Measurements from ENCODE around the gene S100A5. TPM values are rescaled to one million over a fixed set of nuclear protein-coding genes. Genes with fewer than 3 reads are reported as not detected.

Gene S100A5
- total and polyA plus RNA-seq, 2 experiments from 2014 or later = 0.41 TPM; not detected in 1

DNA sequence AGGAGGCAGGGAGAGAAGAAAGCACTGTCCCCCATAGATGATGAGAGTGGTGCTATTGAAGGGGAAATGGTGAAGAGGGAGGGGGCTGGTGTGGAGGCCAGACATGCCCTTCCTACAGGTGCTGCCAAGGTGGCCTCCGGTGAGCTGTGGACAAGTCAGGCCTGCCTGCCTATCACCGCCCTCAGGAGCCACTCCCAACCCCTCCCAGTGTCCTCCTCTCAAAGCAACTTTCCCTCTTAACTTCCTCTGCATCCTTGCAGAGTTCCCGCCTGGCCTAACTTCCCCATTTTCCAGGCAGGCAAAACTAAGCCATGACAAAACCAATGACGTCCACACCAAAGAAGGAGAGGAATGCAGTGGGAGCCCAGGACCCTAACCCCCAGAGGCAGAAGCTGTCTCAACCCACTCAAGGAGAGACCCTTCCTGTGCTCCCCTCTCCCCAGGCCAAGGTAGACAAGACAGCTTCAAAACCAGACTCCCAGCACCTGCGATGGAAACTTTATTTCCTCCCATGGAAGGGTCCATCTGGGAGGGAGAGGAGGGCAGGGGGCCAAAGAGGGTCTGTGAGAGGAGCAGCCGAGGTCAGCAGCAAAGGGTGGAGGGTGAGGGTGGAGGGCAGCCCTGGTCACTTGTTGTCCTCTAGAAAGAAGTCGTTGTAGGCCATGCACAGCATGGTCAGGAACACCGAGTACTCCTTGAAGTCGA is 3.9 kb downstream of the S100A5 start:
- Histone ChIP-seq H3K4me2 (ENCODE audit: unreplicated experiment) (peak overlapping the region; percentile 73), H3K27ac (peak overlapping the region; percentile 64), H3K4me1 (ENCODE audit: insufficient read depth) (peaks cover 46% of the 10 kb centered on the region), H2AFZ (peak overlapping the region; percentile 70; the same call in 1 of the 2 replicates), H3K4me3 (peak overlapping the region; percentile 60), H3K9ac (peak overlapping the region; percentile 99), H3K9me2 (ENCODE audit: insufficient read depth) (no peaks in the 10 kb centered on the region), H3K9me3 (ENCODE audit: low read depth) (no peaks in the 10 kb centered on the region), H3K27me3 (replicated peaks; ENCODE audit: insufficient read depth) (no peaks in the 10 kb centered on the region), H3K36me3 (ENCODE audit: low read depth) (no peaks in the 10 kb centered on the region), H4K20me1 (ENCODE audit: insufficient read depth) (no peaks in the 10 kb centered on the region), H3K79me2 (ENCODE audit: insufficient read depth) (peaks cover 17% of the 10 kb centered on the region), H3F3A (ENCODE audit: insufficient read depth) (peaks cover 51% of the 10 kb centered on the region)
- 78 to 89% methylated on average over 9 of the region's 9 CpGs for WGBS, 2 experiments (ENCODE audit: low coverage in 1 of 2, low lambda C conversion rate in 2 of 2, missing lambda C conversion rate in 2 of 2)
- TF ChIP-seq EZH2phosphoT487 (IDR thresholded peaks at IDR 0.05; ENCODE audit: insufficient read depth, low read depth) (no peak), EZH2 (IDR thresholded peaks at IDR 0.05; ENCODE audit: insufficient read depth, poor library complexity, severe bottlenecking) (no peak)
- no peak for DNase-seq
- in situ Hi-C loops (cut with MboI) = no loop called here

DNA sequence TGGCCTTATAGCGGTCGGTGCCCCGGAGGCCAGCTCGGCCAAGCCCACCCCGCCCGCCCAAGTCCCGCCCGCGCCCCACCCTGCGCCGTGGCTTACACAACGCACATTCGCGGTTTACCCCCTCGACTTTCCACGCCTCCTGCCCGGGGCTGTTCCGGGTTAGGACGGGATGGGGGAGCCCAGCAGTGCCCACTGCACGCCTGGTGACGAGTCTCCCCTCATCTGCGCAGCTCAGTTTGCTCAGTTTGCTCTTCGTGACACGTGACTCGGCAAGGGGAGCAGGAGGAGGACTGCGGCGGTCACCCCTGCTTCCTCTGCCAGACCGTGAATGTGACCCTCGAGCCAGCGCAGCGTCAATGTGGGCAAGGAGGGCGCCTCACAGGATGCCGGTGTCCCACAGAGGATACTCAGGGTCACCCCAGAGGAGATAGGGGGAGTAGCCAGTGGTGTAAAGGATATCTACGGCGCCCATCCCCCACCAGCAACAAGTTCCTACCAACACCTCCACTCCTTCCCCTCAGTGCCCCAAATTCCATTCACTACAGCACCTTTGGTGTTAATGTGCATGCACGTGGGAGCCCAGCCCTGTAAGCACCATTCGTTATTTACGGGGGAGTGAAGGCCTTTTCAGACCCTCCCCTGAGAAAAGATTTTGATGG is 4.6 kb downstream of the S100A5 start:
- no peaks in the 10 kb centered on the region for H4K20me1 ChIP-seq (ENCODE audit: insufficient read depth)
- peak overlapping the region; percentile 94 for H3K4me2 ChIP-seq (ENCODE audit: unreplicated experiment)
- peaks cover 46% of the 10 kb centered on the region for H3K4me1 ChIP-seq (ENCODE audit: insufficient read depth)
- H3K9ac ChIP-seq = peak overlapping the region; percentile 99
- no peaks in the 10 kb centered on the region for H3K9me2 ChIP-seq (ENCODE audit: insufficient read depth)
- H3K36me3 ChIP-seq (ENCODE audit: low read depth) = no peaks in the 10 kb centered on the region
- peaks cover 17% of the 10 kb centered on the region for H3K79me2 ChIP-seq (ENCODE audit: insufficient read depth)
- H3F3A ChIP-seq (ENCODE audit: insufficient read depth) = peaks cover 51% of the 10 kb centered on the region
- TF ChIP-seq EZH2phosphoT487 (IDR thresholded peaks at IDR 0.05; ENCODE audit: insufficient read depth, low read depth) (no peak), EZH2 (IDR thresholded peaks at IDR 0.05; ENCODE audit: insufficient read depth, poor library complexity, severe bottlenecking) (no peak)
- peak overlapping the region; percentile 70; the same call in 1 of the 2 replicates for H2AFZ ChIP-seq
- no peaks in the 10 kb centered on the region for H3K9me3 ChIP-seq (ENCODE audit: low read depth)
- H3K4me3 ChIP-seq = peak overlapping the region; percentile 93
- H3K27me3 ChIP-seq (replicated peaks; ENCODE audit: insufficient read depth) = no peaks in the 10 kb centered on the region
- in situ Hi-C loops (cut with MboI) = no loop called here
- DNase-seq = peak; percentile 96
- peak overlapping the region; percentile 97 for H3K27ac ChIP-seq
- 1 to 3% methylated on average over 26 to 36 of the region's 38 CpGs for WGBS, 2 experiments (ENCODE audit: low coverage in 1 of 2, low lambda C conversion rate in 2 of 2, missing lambda C conversion rate in 2 of 2)

DNA sequence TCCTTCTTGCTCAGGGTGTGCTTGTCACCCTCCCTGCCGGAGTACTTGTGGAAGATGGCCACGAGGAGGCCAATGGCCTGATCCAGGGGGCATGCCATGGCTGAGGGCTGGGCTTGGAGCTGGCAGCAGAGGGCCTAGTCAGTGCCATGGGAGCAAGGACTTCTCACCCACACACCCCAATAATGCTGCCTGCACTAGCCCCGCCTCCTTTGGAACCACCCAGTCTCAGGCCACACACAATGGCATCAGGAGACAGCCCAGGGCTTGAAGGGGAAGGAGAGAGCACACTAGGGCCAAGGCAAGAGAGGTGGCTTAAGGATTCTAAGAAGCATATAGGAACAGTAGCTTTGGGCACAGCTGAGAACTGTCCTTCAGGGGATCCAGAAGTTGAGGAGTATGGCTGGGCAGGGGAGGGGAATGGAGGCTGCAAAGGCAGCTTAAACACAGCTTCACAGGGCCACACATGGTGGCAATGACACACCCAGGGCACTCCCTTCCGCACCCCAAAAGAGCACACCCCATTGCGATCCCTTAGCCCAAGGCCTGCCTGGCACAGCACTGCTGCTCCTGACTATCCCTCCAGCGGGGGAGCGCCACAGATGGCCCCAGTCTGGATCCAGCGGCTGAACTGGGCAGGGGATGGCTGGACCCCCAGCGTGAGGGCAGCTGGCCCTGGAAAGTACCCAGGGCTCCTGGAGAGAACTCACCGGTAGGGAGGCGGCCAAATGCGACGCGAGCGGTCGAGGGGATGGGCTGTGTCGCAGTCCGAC is 5.3 kb downstream of the S100A5 start, which contains the start of gene S100A6:
TSS of gene S100A6 (minus strand) at position 750 of the 770 bp plus-strand sequence. CDS start at position 98, 652 bp downstream.
- Histone ChIP-seq H3F3A (ENCODE audit: insufficient read depth) (peaks cover 51% of the 10 kb centered on the region), H3K9me2 (ENCODE audit: insufficient read depth) (no peaks in the 10 kb centered on the region), H4K20me1 (ENCODE audit: insufficient read depth) (no peaks in the 10 kb centered on the region), H3K4me3 (peak within 1 kb of the TSS; percentile 93), H3K36me3 (ENCODE audit: low read depth) (no peaks in the 10 kb centered on the region), H3K4me2 (ENCODE audit: unreplicated experiment) (peak within 1 kb of the TSS; percentile 94), H3K27me3 (replicated peaks; ENCODE audit: insufficient read depth) (no peaks in the 10 kb centered on the region), H3K79me2 (ENCODE audit: insufficient read depth) (peaks cover 17% of the 10 kb centered on the region), H3K9me3 (ENCODE audit: low read depth) (no peaks in the 10 kb centered on the region), H2AFZ (peak within 1 kb of the TSS; percentile 70; the same call in 1 of the 2 replicates), H3K4me1 (ENCODE audit: insufficient read depth) (peaks cover 39% of the 10 kb centered on the region), H3K9ac (peak within 1 kb of the TSS; percentile 99), H3K27ac (peak within 1 kb of the TSS; percentile 97)
- peak; percentile 75 for DNase-seq
- in situ Hi-C loops (cut with MboI) = no loop called here
- WGBS, 2 experiments (ENCODE audit: low coverage in 1 of 2, low lambda C conversion rate in 2 of 2, missing lambda C conversion rate in 2 of 2) = 0% methylated on average over 14 to 18 of the region's 18 CpGs
- no peak for TF ChIP-seq EZH2 (IDR thresholded peaks at IDR 0.05; ENCODE audit: insufficient read depth, poor library complexity, severe bottlenecking)
- no peak for TF ChIP-seq EZH2phosphoT487 (IDR thresholded peaks at IDR 0.05; ENCODE audit: insufficient read depth, low read depth)

DNA sequence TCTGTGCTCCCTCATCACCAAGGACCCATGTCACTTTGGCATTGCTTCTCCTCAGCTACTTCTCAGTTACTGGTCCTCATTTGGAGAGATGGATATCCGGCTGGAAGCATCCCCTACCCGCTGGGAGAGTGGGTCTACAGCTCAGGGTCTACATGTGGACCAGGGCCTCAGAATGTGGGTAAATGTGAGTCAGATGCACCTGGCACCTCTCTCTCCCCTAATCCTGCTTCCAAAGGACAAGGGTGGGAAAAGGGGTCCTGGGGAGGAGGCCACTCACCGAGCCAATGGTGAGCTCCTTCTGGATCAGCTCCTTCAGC is 5.9 kb downstream of the S100A5 start:
- H3K9ac ChIP-seq = peak overlapping the region; percentile 99
- TF ChIP-seq EZH2phosphoT487 (IDR thresholded peaks at IDR 0.05; ENCODE audit: insufficient read depth, low read depth) = no peak
- no peak for TF ChIP-seq EZH2 (IDR thresholded peaks at IDR 0.05; ENCODE audit: insufficient read depth, poor library complexity, severe bottlenecking)
- H3K4me3 ChIP-seq = peak overlapping the region; percentile 93
- H3K4me2 ChIP-seq (ENCODE audit: unreplicated experiment) = peak overlapping the region; percentile 94
- H3K9me3 ChIP-seq (ENCODE audit: low read depth) = no peaks in the 10 kb centered on the region
- H3K9me2 ChIP-seq (ENCODE audit: insufficient read depth) = no peaks in the 10 kb centered on the region
- WGBS, 2 experiments (ENCODE audit: low coverage in 1 of 2, low lambda C conversion rate in 2 of 2, missing lambda C conversion rate in 2 of 2) = 0% methylated on average over 3 of the region's 3 CpGs
- no peak for DNase-seq
- H3K27me3 ChIP-seq (replicated peaks; ENCODE audit: insufficient read depth) = no peaks in the 10 kb centered on the region
- H3K79me2 ChIP-seq (ENCODE audit: insufficient read depth) = peaks cover 17% of the 10 kb centered on the region
- H3K36me3 ChIP-seq (ENCODE audit: low read depth) = no peaks in the 10 kb centered on the region
- in situ Hi-C loops (cut with MboI) = no loop called here
- H2AFZ ChIP-seq = no peak overlapping the region
- H3K4me1 ChIP-seq (ENCODE audit: insufficient read depth) = peaks cover 34% of the 10 kb centered on the region
- H3K27ac ChIP-seq = peak overlapping the region; percentile 97
- peaks cover 51% of the 10 kb centered on the region for H3F3A ChIP-seq (ENCODE audit: insufficient read depth)
- no peaks in the 10 kb centered on the region for H4K20me1 ChIP-seq (ENCODE audit: insufficient read depth)

Measured in GM23248 (cell line).